Head of caudate nucleus (tissue), 42 donors: Measurements from ENCODE around the gene LEF1.

Source experiments
- DNase-seq, 42 donors: peaks; one replicate each; pipeline versions ENCODE4 v3.0.0 to v3.0.0-alpha.2; 2020 to 2021; ENCODE audit warnings: mixed read lengths in 7 of 42
- intact Hi-C: fragments of 100-400 bp; cut with DNase I; formaldehyde crosslinking; loops from one replicate; pipeline ENCODE4 v1.15.0; 2022

The LEF1 gene

DNA sequence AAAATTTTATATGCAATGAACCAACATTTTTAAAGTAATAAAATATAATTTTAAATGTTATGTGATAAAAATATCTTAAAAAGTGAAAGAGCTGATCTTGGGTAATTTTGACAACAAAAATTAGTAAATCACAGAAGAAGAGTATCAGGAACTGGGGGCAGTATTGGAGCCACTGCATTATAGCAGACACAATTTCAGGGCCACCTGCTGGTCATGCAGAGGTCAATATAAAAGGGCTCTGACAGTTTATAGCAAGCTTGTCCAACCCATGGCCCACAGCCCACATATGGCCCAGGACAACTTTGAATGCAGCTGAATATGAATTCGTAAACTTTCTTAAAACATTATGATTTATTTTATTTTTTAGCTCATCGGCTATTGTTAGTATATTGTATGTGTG is 13.0 kb upstream of the LEF1 start:
- intact Hi-C loops: no loop called here
- DNase-seq: no peak

DNA sequence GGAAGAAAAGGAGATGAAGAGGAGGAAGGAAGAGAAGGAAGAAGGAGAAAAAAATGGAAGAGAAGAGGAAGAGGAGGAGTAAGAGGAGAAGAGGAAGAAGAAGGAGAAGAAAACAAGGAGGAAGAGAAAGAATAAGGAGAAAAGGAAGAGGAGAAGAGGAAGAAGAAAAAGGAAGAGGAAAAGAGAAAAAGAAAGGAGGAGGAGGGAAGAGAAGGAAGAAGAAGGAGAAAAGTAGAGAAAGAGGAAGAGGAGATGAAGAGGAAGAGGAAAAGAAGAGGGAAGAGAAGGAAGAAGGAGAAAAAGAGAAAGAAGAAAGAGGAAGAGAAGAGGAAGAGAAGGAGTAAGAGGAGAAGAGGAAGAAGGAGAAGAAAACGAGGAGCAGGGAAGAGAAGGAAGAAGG is 11.8 kb upstream of the LEF1 start:
- intact Hi-C loops: no loop called here
- DNase-seq: no peak

DNA sequence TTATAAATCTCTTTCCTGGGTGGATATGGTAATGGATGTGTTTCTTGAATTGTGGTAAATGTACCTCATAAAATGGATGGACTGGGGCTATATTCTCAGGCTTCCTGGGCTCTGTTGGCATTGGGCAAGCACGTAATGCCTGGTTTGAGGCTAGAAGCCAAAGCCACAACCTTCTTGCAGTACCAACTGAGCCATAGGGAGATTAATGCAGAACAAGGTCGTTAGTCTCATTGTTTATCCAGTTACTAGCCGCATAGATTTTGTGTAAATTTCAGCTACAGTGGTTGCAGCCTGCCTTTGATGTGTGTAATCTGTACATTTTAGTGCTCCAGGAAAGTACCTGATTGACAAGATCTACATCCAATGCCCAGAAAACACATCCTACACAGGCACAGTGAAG is 7.2 kb upstream of the LEF1 start:
- intact Hi-C loops: no loop called here
- DNase-seq: no peak

DNA sequence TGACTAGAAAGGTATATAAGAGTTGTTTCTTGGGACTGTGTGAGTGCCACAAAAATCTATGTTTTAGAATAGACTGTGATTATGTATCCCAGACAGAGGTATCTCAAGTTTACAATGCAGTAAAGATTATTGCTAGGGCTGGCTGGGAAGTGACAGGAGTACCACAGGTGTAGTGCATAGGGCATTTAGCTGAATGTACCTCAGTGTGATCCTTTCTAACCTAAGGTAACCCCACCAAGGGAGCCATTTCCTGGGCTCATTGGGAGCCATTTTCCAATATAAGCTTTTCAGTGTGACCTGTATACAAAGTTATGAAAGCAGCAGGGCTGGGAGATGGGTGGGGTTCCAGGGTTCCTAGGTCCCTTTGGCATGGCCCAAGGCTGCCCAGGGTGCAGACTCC is 6.1 kb upstream of the LEF1 start:
- intact Hi-C loops: no loop called here
- DNase-seq: no peak

DNA sequence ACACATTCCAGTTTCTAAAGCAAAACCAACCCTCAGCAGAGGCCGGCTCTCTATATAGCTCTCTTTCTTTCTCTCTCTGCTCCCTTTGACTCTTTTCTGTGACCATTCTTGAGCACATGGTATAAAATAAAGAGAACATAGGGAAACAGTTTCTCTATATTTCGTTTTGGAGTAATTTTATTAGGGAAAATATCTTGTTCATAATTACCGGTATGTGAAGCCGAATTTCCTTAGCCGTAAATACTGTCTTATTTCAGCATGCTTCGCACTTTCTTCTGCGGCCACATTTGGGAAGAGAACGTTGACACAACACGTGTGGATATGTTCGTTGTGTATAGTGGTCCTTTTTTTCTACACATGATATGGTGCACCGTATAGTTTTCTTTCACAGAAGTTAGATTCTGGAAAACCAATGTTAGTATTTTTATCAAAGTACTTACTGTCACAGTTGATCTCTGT is 4.9 kb upstream of the LEF1 start:
- no peak for DNase-seq
- intact Hi-C loops: no loop called here

DNA sequence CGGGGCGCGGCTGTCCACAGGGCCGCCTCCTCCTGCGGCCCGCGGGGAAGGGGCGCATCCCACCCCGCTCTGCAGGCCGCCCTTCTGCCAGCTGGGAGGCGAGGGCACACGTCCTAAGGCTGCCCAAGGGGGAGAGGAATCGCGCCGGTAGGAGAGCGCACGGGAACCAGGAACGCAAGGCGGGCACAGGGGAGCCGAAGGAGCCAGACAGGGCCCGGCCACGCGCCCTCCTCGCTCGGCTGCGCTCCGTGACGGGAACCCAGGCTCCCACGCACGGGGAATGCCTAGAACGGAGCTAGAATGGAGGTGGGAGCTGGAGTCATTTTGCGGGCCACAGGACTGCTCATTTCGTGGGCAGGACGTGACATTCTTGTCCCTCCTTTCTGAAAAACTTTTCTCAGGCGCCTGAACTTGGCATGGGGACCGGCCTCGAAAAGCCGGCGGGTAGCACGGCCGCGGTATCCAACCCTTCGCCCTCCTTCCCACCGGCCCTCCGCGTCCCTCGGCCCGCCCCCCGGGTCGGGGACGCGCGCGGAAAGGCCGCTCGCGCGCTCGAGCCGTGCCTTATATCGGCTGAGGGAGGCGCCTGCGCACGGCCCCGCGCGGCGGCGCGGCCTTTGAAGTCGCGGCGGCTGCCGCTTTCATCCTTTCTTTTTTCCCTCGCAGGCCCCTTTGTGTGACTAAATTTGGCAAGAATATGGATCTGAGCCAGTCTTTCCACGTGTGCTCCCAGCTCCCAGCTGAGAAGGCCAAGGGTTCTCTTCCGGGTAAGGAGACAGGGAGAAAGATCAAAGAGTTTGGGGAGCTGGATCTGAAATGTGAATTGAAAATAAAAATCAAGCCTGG is 4.2 kb upstream of the LEF1 start:
- intact Hi-C loops: no loop called here
- peak in 11 of 42 donors; percentile 18 to 49 (median 43) for DNase-seq

DNA sequence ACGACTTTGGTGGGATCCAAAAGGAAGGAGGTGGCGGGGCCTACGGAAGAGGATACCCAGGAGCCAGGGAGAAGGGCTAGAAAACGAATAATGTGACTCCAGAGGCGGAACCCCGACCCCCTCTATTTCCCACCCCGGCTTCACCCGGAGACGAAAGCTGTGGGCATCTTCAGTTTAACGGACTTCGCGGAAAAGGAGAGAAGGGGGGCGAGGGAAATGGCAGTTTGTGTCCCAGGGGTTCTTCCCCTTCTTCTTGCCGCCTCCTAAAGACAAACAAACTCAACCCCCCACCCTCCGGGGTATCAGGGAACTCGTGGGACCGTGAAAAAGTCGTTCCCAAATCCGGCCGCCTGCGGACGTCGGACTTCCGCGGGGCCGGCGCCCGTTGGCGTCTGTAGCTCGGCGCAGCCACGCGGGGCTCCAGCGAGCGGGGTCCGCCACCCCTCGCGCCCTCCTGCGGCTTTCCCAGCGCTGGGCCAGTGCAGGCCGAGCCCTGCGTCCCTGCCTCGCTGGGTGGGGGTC is 3.6 kb upstream of the LEF1 start:
- no peak for DNase-seq
- intact Hi-C loops: no loop called here

DNA sequence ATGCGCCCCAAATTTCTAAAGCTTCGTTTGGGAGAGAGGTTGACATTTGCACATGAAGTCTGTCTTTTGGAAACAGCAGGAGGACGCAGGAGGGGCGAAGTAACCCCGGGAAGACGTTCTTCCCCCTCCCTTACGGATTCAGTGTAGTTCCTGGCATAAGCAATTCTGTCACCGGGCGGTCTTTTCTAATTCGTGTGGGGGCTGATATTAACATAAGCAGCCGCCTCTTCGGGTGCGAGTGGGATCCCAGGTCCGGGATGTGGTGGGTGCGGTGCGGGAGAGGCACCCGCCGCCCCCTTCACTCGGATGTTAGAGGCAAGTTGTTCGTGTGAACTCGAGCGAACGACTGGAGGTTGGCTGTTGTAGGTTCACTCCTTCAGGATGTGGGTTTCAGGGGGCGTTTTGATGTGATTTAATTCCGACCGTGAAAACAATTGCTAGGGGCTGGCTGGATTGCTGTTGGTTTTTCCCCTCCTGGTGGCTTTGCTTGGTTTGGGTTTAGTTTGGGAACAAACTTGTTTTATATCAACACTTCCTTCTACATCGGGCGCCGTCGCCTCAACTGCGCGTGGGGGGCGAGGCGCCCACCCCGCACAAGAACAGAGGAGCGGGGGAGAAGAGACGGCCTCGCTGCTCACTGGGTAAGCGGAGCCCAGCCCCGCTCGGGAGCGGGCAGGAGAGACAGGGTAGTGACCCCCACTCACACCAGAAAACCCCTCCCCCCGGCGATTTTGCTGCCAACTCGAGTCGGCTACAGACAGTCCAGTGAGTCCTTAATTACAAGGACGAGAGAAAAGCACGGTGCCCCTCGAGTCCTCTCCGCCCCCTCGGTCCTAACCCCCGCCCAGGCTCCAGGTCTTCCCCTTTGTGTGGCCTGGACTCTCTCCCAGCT is 2.9 kb upstream of the LEF1 start:
- no peak for DNase-seq
- intact Hi-C loops: no loop called here

DNA sequence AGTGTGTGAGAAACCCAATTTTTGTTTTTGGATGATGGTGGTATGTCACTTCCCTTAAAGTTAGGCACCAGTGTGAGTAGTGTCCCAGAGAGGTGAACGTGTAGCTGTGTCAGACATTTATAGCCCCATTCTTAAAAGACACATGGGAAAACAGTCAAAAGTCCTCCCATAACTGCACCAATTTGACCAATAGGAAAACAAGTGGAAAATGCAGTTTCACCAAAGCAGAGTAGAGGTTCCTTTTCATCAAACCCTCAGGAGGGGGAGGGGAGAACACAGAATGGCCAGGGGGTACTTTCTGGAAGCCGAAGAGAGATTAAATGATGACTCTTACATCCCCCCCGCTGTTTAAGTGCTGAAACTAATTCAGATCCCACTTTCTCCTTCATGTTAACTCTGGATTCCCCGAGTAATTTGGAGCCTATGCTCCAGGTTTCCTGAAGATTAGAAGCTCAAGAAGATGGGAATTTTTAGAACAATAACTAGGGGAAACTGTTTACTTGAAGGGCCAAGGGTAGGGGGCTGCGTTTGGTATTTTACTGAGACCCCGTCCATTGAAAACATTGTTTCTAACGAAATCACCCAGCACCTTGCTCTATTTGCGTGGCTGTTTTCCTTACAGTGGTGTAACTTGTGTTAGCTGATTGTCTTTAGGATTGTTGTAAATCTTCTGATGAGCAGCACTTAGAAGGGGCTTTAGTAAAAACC is 2.1 kb upstream of the LEF1 start:
- intact Hi-C loops: no loop called here
- no peak for DNase-seq

DNA sequence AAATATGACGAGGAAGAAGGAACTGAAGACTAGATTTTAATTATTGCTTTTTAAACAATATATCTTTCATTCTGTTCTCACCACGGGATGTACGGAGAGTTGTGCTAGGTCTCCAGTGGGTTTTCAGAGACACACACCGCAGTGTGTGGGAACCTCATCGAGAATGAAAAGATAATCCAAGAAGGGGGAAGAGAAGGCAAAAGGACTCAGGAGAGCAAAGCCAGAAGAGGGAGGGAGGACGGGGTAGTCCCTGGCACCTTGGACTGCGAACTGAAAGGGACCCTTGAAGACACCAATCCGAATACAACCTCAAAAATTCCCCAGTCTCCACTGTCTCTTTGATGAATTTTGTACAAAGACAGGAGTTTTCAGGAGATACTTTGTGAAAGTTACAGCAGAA is 932 bp upstream of the LEF1 start:
- intact Hi-C loops: no loop called here
- no peak for DNase-seq

DNA sequence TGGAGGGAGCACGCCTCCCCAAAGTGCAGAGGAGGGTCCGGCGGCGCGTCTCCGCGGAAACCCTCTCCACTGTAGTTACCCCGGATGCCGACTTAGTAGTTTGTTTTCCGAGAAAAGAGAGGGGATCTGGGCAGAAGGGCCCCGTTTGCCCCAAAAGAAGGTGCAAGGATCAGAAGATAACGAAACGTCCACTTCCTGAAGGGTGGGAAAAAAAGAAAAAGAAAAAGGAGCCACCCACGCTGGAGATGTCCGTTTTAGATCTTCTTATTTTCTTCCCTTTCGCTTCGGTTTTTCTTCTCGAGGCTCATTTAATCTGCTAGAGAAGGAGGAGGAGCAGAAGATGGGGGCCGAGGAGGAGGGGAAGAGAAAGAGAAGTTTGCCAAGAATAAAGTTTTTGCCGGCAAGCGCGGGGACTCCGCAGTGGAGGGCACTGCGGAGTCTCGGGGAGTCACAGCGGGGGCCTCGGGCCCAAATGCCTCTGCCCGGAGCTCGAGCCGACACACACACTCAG is 517 bp downstream of the LEF1 start:
- no peak for DNase-seq
- intact Hi-C loops: no loop called here

DNA sequence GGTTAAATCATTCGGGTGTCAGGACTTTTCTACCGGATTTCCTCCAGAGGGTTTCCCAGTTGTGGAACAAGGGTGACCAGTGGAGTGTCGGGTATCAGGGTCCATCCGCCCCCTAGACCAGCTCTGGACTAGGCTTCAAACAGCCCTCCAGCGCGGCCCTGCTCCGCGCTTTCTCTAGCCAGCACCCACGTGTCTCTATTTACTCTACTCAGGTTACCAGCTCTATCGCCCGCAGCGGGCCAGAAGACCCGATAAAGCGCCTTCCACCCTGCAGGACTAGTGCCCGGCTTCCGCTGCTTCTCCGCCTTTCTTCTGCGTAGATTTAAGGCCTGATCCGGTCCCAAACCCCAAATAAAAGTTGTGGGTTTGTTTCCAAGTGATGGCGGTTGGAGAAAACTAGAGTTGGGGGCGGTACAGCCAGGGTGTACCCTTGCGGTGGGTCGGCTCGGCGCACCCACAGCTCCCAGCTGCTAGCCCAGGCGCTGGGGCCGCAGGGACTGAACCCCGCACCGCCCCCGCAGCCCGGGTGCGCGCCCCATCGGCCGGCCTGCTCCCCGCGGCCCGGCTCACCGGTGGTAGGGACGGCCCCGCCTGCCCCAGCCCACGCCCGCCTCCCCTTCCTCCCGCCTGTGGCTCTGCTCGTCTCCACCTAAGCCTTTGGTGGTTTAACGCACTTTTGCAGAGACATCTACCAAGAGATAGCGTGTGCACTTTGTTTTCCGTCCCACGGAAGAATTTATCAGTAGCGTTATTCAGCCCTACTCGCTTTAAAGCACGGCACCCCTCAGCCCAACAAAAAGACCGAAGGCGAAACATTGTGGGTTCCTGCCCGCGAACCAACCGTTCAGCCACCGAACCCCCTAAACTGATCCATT is 2.1 kb downstream of the LEF1 start:
- no peak for DNase-seq
- intact Hi-C loops: no loop called here

DNA sequence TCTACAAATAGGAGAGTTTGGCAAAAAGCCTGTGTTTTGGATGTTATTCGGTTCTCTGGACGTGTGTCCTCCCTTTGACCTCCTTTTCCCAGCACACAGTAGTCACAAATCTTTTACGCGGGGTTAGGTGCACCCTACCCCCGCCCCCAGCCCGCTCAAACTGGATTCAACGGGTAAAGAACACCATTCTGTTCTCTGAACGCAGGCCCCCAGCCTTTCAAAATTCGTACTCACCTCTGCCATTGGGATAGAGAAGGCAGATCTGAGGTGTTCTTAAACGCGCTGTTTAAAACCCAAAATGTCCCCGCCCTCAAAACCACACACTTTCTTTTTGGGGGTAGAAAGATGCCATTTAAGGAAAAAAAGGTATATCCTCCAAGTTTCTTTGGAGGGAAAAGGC is 2.7 kb downstream of the LEF1 start:
- intact Hi-C loops: no loop called here
- no peak for DNase-seq

DNA sequence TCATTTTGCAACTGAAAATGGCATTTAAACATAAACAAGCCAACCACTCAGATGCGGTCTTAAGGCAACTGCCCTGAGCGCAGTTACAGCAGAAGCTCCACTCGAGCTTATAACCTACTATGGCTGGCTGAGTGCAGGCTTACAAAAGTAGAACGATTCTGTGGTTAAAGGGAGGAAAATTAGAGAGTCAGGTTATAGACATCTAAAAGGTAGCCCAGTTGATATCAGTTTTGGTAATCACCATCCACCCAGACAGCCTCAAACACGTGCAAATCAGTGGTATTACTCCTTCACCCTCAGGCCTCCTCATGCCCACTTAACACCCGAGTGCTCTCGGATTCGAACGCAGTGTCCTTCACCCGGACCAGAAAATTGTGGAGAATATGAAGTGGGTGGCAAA is 3.1 kb downstream of the LEF1 start:
- intact Hi-C loops: no loop called here
- no peak for DNase-seq

DNA sequence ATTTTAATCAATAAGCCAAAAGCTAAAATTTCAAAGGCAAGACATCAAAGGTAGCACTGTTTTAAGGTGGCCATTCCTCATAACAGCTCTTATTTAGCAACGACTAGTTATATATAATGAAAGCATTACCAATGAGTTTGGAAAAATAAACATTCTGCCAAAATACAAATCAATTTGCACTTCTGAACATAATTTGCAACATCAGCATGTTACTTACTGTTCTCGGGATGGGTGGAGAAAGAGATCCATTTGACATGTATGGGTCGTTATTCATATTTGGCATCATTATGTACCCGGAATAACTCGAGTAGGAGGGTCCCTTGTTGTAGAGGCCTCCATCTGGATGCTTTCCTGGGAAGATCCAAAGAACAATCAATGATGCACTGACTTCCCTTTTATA is 5.4 kb downstream of the LEF1 start:
- intact Hi-C loops: no loop called here
- no peak for DNase-seq

DNA sequence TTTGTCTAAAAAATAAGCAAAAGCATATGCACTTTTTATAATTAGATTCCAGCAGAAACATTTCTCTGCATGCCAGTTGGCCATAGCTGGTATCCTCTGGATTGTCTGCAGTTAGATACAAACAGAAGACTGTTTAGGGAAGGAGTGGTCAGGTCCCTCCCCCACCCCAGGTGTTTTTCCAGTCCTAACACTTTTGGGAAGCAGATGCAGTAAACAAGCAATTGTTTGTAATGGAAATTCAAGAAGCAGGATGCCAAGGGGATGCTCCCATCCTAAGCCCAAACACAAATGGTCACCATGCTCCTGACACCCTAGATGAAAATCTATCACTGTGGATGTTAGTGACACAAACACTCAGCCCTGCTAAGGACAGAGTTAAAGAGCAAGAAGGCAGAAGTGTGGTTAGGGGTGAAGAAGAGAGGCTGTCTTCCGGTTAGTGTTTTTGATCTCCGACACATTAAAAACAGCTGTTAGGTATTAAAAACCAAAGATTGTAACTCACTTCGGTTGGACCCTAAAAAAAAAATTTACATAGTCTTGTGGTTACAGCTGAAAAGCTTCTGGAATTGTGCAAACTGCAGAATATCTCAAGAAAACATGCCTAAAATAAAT is 7.9 kb downstream of the LEF1 start:
- DNase-seq: no peak
- intact Hi-C loops: no loop called here

DNA sequence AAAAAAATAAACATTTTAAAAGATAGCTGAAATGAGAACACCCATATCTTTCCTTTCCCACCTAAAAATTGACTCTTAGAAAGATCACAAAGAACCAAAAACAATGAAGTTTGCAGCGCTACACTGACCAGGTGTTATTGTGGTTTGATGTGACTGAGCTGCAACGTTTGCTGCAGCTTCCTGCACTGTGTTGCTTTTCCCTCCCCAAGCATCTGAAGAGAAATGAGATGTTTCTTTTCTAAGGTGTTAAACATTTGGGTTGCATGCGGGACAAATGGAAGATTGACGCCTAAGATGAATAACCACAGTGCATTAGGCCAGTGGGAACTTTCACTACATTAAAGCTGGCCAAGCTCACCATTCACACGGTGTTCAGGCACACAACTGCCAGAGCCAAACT is 8.9 kb downstream of the LEF1 start:
- intact Hi-C loops: no loop called here
- DNase-seq: no peak

DNA sequence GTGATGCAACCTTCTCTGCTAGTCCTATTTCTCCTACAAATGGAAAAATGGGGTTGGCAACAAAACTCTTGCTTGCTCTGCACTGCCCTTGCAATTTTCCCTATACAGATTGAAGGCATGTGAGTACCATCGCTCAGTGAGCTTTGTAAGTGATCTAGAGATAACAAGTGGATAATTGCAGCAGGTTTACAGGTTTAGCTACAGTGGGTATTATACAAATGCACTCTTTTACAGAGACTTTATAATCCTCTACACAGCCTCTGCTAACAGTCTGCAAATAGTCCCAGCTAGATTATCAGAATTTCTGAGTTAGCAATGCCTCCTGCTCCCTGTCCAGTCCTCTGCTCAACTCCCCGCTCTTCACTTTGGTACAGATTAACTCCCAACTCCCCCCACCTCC is 11.1 kb downstream of the LEF1 start:
- intact Hi-C loops: no loop called here
- no peak for DNase-seq
